Measurements from ENCODE around the gene ERV3-1.
"Not testable (repeated sequence)": the region's sequence is repeated elsewhere in the genome, so short reads cannot be mapped to it uniquely, and the experiment has no call there.

The ERV3-1 gene

DNA sequence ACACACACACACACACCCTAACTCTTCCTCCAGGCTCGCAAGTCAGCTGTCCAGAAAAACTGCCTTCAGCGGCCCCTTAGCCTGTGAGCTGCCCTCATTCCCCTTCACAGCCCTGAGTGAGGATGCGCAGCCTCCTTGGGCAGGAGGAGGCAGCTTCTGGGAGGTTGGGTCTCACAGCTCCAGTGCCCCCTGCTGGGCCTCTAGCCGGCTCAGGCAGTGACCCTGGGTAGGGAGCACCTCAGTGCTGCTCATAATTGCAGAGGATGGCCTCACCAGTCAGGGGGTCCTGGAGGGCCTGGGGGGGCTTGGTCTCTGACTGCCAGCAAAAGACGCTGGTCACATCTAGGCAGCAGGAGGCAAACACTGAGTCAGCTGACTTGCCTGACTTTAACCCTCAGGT lies 59.7 kb downstream of the ERV3-1 start:
- no peak overlapping the region for H3K9ac ChIP-seq (ENCODE audit: low read depth, low read length, poor library complexity, severe bottlenecking)
- H4K20me1 ChIP-seq (ENCODE audit: insufficient read depth, low read length, poor library complexity, severe bottlenecking) = no peaks in the 10 kb centered on the region
- no peaks in the 10 kb centered on the region for H3K9me3 ChIP-seq (ENCODE audit: insufficient read depth, low read depth, low read length)
- no peaks in the 10 kb centered on the region for H3K36me3 ChIP-seq (ENCODE audit: insufficient read depth, low read length)
- TF ChIP-seq, protein P1, sequence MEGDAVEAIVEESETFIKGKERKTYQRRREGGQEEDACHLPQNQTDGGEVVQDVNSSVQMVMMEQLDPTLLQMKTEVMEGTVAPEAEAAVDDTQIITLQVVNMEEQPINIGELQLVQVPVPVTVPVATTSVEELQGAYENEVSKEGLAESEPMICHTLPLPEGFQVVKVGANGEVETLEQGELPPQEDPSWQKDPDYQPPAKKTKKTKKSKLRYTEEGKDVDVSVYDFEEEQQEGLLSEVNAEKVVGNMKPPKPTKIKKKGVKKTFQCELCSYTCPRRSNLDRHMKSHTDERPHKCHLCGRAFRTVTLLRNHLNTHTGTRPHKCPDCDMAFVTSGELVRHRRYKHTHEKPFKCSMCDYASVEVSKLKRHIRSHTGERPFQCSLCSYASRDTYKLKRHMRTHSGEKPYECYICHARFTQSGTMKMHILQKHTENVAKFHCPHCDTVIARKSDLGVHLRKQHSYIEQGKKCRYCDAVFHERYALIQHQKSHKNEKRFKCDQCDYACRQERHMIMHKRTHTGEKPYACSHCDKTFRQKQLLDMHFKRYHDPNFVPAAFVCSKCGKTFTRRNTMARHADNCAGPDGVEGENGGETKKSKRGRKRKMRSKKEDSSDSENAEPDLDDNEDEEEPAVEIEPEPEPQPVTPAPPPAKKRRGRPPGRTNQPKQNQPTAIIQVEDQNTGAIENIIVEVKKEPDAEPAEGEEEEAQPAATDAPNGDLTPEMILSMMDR (conservative IDR thresholded peaks at IDR 0.05; ENCODE audit: low read length) = peak; percentile 59
- TF ChIP-seq EZH2phosphoT487 (IDR thresholded peaks at IDR 0.05; ENCODE audit: borderline replicate concordance) = no peak
- H3F3A ChIP-seq (ENCODE audit: low read depth) = no peaks in the 10 kb centered on the region
- H3K27me3 ChIP-seq (ENCODE audit: insufficient read depth, low read length, poor library complexity, severe bottlenecking) = no peaks in the 10 kb centered on the region
- H3K4me2 ChIP-seq (ENCODE audit: low read depth, low read length, poor library complexity, severe bottlenecking) = no peak overlapping the region
- H3K9me2 ChIP-seq (replicated peaks; ENCODE audit: low read depth, low read length) = no peaks in the 10 kb centered on the region
- H3K4me3 ChIP-seq (ENCODE audit: low read length, poor library complexity, severe bottlenecking) = no peak overlapping the region
- no peak overlapping the region for H2AFZ ChIP-seq (ENCODE audit: low read length)
- H3K79me2 ChIP-seq (ENCODE audit: insufficient read depth, low read length) = no peaks in the 10 kb centered on the region
- no peaks in the 10 kb centered on the region for H3K4me1 ChIP-seq (ENCODE audit: insufficient read depth, low read length, poor library complexity, severe bottlenecking)

DNA sequence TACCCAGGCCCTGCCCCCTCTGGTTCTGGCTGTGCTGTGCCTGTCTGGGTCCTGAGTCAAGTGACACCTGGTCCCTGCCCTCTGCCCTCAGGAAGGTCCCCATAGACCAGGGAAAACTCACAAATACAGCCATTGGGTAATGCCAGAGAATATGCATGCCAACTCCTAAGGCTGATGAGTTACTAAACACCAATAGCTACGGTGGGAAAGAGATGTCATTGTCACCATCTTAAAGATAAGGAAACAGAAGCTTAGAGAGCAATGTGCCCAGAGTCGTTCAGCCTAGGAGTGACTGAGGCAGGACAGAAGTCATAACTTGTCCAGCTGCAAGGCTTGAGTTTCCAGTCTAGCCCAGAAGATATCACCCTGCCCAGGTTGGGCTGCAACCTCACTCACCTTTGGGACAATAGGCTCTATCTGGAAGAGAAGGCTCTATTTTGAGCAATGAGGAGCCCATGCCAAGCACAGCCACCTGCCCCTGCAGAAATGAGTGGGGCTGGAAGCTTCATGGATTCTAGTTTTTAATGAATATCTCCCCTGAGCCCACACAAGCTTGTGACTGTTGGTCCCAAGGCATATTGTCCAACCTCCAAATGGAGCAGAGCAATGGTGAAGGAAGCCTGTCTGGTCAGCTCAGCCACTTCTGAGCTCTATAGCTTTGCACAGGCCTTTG lies 60.8 kb downstream of the ERV3-1 start:
- TF ChIP-seq EZH2phosphoT487 (IDR thresholded peaks at IDR 0.05; ENCODE audit: borderline replicate concordance) = no peak
- Histone ChIP-seq H3K79me2 (ENCODE audit: insufficient read depth, low read length) (no peaks in the 10 kb centered on the region), H4K20me1 (ENCODE audit: insufficient read depth, low read length, poor library complexity, severe bottlenecking) (no peaks in the 10 kb centered on the region), H3K9me2 (replicated peaks; ENCODE audit: low read depth, low read length) (no peaks in the 10 kb centered on the region), H3K4me3 (ENCODE audit: low read length, poor library complexity, severe bottlenecking) (no peak overlapping the region), H3K9me3 (ENCODE audit: insufficient read depth, low read depth, low read length) (no peaks in the 10 kb centered on the region), H3K9ac (ENCODE audit: low read depth, low read length, poor library complexity, severe bottlenecking) (no peak overlapping the region), H3K36me3 (ENCODE audit: insufficient read depth, low read length) (no peaks in the 10 kb centered on the region), H3K27me3 (ENCODE audit: insufficient read depth, low read length, poor library complexity, severe bottlenecking) (no peaks in the 10 kb centered on the region), H3F3A (ENCODE audit: low read depth) (no peaks in the 10 kb centered on the region), H3K4me2 (ENCODE audit: low read depth, low read length, poor library complexity, severe bottlenecking) (no peak overlapping the region), H3K4me1 (ENCODE audit: insufficient read depth, low read length, poor library complexity, severe bottlenecking) (no peaks in the 10 kb centered on the region), H2AFZ (ENCODE audit: low read length) (no peak overlapping the region)

DNA sequence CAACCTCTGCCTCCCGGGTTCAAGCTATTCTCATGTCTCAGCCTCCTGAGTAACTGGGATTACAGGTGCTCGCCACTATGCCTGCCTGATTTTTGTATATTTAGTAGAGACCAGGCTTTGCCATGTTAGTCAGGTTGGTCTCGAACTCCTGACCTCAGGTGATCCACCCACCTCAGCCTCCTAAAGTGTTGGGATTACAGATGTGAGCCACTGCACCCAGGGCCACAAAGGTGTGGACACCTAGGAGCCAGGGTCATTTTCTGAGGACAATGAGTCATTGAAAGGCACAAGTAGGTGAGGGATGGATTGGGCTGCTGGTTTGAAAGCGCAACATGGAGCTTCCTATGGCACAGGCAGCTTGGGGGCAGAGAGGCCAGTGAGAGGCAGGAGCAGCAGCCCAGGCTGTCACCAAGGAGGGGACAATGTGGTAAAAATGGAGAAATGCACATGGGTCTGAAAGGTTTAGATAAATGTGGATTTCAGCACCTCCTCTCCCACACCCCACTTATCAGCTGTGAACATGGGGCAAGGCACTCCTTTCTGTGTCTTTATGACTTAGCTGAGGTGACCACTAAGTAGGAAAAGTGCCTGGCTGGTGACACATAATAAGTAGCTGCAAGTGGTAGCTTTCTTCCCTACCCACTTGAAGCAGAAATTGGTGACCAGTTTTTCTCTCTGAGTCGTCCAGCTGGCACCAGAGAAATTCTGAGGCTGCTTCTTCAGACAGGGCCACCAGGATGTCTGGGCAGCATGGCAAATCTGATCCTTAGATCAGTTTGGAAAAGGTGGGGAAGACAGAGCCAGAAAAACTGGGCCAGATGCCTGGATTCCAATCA lies 61.6 kb downstream of the ERV3-1 start:
- H4K20me1 ChIP-seq (ENCODE audit: insufficient read depth, low read length, poor library complexity, severe bottlenecking); H3K4me3 ChIP-seq (ENCODE audit: low read length, poor library complexity, severe bottlenecking); H3K27me3 ChIP-seq (ENCODE audit: insufficient read depth, low read length, poor library complexity, severe bottlenecking); H3K36me3 ChIP-seq (ENCODE audit: insufficient read depth, low read length); H3F3A ChIP-seq (ENCODE audit: low read depth); H2AFZ ChIP-seq (ENCODE audit: low read length); H3K79me2 ChIP-seq (ENCODE audit: insufficient read depth, low read length); H3K9ac ChIP-seq (ENCODE audit: low read depth, low read length, poor library complexity, severe bottlenecking); H3K4me1 ChIP-seq (ENCODE audit: insufficient read depth, low read length, poor library complexity, severe bottlenecking); H3K9me3 ChIP-seq (ENCODE audit: insufficient read depth, low read depth, low read length); H3K9me2 ChIP-seq (replicated peaks; ENCODE audit: low read depth, low read length); H3K4me2 ChIP-seq (ENCODE audit: low read depth, low read length, poor library complexity, severe bottlenecking): not testable (repeated sequence)
